Fibroblast of lung (primary cell): Measurements from ENCODE around the gene UMAD1. TPM values are rescaled to one million over a fixed set of nuclear protein-coding genes. Genes with fewer than 3 reads are reported as not detected.

Source experiments
- DNase-seq, 2 donors: peaks; one replicate each; pipeline versions ENCODE4 v3.0.0 to v3.0.0-alpha.2; 2010; ENCODE audit warnings: low read depth in 2 of 2
- H2AFZ ChIP-seq: 2 replicates; pipeline ENCODE4 v1.5.1; 2012; ENCODE audit warnings: low read length, control low read depth, inconsistent platforms
- H3K27ac ChIP-seq: 2 replicates; pipeline ENCODE4 v1.5.1; 2011; ENCODE audit warnings: low read length, control low read depth; ENCODE audit not compliant: insufficient read depth
- H3K27me3 ChIP-seq: 2 replicates; pipeline ENCODE4 v1.5.1; 2011; ENCODE audit warnings: mild to moderate bottlenecking, low read length; ENCODE audit not compliant: control insufficient read depth, insufficient read depth
- H3K36me3 ChIP-seq: 2 replicates; pipeline ENCODE4 v1.5.1; 2011; ENCODE audit warnings: low read length; ENCODE audit not compliant: control insufficient read depth, insufficient read depth
- H3K4me1 ChIP-seq: 2 replicates; pipeline ENCODE4 v1.5.1; 2011; ENCODE audit warnings: low read length; ENCODE audit not compliant: control insufficient read depth, insufficient read depth; ENCODE audit errors: extremely low read depth
- H3K4me2 ChIP-seq: 2 replicates; pipeline ENCODE4 v1.5.1; 2011; ENCODE audit warnings: low read length, control low read depth; ENCODE audit not compliant: insufficient read depth; ENCODE audit errors: extremely low read depth
- H3K4me3 ChIP-seq, 4 experiments: fragments of 200-600 bp in 1 of 4; sonication (generic) in 1 of 4; replicated peaks in 1 of 4; 2 replicates each; pipeline ENCODE4 v1.5.1; 2011 to 2016; ENCODE audit warnings: low read length in 4 of 4, low read depth in 3 of 4, mild to moderate bottlenecking in 3 of 4, control low read depth in 2 of 4, inconsistent platforms in 1 of 4, mixed read lengths in 1 of 4; ENCODE audit not compliant: insufficient read depth in 1 of 4; ENCODE audit errors: control extremely low read depth in 1 of 4
- H3K79me2 ChIP-seq: 2 replicates; pipeline ENCODE4 v1.5.1; 2012; ENCODE audit warnings: mild to moderate bottlenecking, low read length, inconsistent platforms; ENCODE audit not compliant: control insufficient read depth, insufficient read depth
- H3K9ac ChIP-seq: 2 replicates; pipeline ENCODE4 v1.5.1; 2011; ENCODE audit warnings: mild to moderate bottlenecking, low read length, control low read depth; ENCODE audit not compliant: insufficient read depth
- H3K9me3 ChIP-seq: 2 replicates; pipeline ENCODE4 v1.5.1; 2012; ENCODE audit warnings: low read depth, low read length; ENCODE audit not compliant: control insufficient read depth, insufficient read depth
- H4K20me1 ChIP-seq: 2 replicates; pipeline ENCODE4 v1.5.1; 2011; ENCODE audit warnings: low read length; ENCODE audit not compliant: control insufficient read depth, insufficient read depth; ENCODE audit errors: extremely low read depth
- CTCF ChIP-seq, 2 donors: IDR thresholded peaks in 1 of 2; conservative IDR thresholded peaks in 1 of 2; 1 replicate in 1 of 2; 2 replicates in 1 of 2; pipeline ENCODE4 v1.5.1; 2011 to 2012; ENCODE audit warnings: low read length in 2 of 2, control low read depth in 1 of 2, inconsistent platforms in 1 of 2, low read depth in 1 of 2, mild to moderate bottlenecking in 1 of 2
- EZH2 ChIP-seq: IDR thresholded peaks from 2 replicates; pipeline ENCODE4 v1.5.1; 2012; ENCODE audit warnings: low read length, control low read depth, mild to moderate bottlenecking; ENCODE audit errors: missing control alignments
- polyA plus RNA-seq, 2 donors: library from polyadenylated mRNA; depleted of rRNA in 1 of 2; stranded (reverse) in 1 of 2; unstranded in 1 of 2; fragments of >200 nt; gene quantifications; 2 replicates each; pipeline ENCODE4 v1.2.1, GENCODE V29; 2011 to 2012; ENCODE audit warnings: missing spikeins in 1 of 2
- total RNA-seq: library from RNA; depleted of rRNA; stranded (reverse); fragments of >200 nt; gene quantifications from 2 replicates; pipeline ENCODE4 v1.2.1, GENCODE V29; 2014

UMAD1 gene
- total and polyA plus RNA-seq, 2 donors (not counting 1 experiment from before 2014, with no cell fraction given) = 12.4 to 19.8 TPM

- peak overlapping the region; percentile 37 for H3K4me2 ChIP-seq
- no peaks in the 10 kb centered on the region for H4K20me1 ChIP-seq
- no peak overlapping the region for H3K27ac ChIP-seq
- no peaks in the 10 kb centered on the region for H3K9me3 ChIP-seq
- no peak for TF ChIP-seq CTCF (conservative IDR thresholded peaks at IDR 0.05 in 1 of 2, IDR thresholded peaks at IDR 0.05 in 1 of 2; ENCODE audit: low read depth in 1 of 2, low read length in 2 of 2)
- DNase-seq = peak; percentile 81 to 87
- H3K4me3 ChIP-seq = no peak overlapping the region
- no peaks in the 10 kb centered on the region for H3K27me3 ChIP-seq
- H3K79me2 ChIP-seq = no peaks in the 10 kb centered on the region
- H3K9ac ChIP-seq = no peak overlapping the region
- no peak overlapping the region for H2AFZ ChIP-seq
- H3K4me1 ChIP-seq = peaks cover 3% of the 10 kb centered on the region
- H3K36me3 ChIP-seq = no peaks in the 10 kb centered on the region
These were observed 220.7 kb downstream of the UMAD1 start for GRCh38 chr7:7861211-7861633.

DNA sequence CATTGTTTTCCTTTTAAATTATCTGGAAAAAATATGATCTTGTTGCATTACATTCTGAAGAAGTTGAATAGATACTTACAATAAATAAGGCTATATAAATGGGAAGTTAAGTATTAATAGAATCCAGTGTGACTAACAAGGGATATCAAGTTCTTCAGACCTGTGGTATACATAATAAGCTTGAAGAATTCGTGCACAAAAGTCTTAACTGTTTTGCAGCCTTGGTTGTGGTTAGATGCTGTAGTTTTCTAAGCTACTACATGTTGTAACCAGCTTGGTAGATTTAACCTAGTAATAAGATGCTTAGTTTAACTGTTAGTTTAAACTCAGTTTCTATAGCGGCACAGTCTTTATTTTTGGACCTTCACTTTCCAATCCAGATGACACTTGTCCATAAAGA, 221.8 kb downstream of the UMAD1 start:
- Histone ChIP-seq H3K9me3 (no peaks in the 10 kb centered on the region), H4K20me1 (no peaks in the 10 kb centered on the region), H3K4me3 (no peak overlapping the region), H3K36me3 (no peaks in the 10 kb centered on the region), H3K79me2 (no peaks in the 10 kb centered on the region), H3K9ac (no peak overlapping the region), H3K4me2 (no peak overlapping the region), H3K4me1 (peaks cover 3% of the 10 kb centered on the region), H3K27ac (no peak overlapping the region), H3K27me3 (no peaks in the 10 kb centered on the region), H2AFZ (no peak overlapping the region)
- TF ChIP-seq CTCF (conservative IDR thresholded peaks at IDR 0.05 in 1 of 2, IDR thresholded peaks at IDR 0.05 in 1 of 2; ENCODE audit: low read depth in 1 of 2, low read length in 2 of 2) = no peak
- no peak for TF ChIP-seq EZH2
- DNase-seq = peak in 1 of 2 donors; percentile 47

- Histone ChIP-seq H3K36me3 (no peaks in the 10 kb centered on the region), H3K9ac (no peak overlapping the region), H3K9me3 (no peaks in the 10 kb centered on the region), H3K4me2 (no peak overlapping the region), H3K79me2 (no peaks in the 10 kb centered on the region), H2AFZ (no peak overlapping the region), H3K27ac (no peak overlapping the region), H4K20me1 (no peaks in the 10 kb centered on the region), H3K27me3 (no peaks in the 10 kb centered on the region), H3K4me1 (no peaks in the 10 kb centered on the region), H3K4me3 (no peak overlapping the region)
- no peak for TF ChIP-seq CTCF (conservative IDR thresholded peaks at IDR 0.05 in 1 of 2, IDR thresholded peaks at IDR 0.05 in 1 of 2; ENCODE audit: low read depth in 1 of 2, low read length in 2 of 2)
- TF ChIP-seq EZH2 = no peak
- DNase-seq = no peak
These were observed 227.5 kb downstream of the UMAD1 start for GRCh38 chr7:7867846-7868571.
